Stimulated activated memory B cell treated with anti-CD40 and anti-IgM and Interleukin-4, amounts not matched to agents 10 μg/mL and 1 μg/mL and 100 μg/mL, for 72 hours (primary cell): Measurements from ENCODE around the gene SERPING1.

Source experiments
- ATAC-seq: fragments of 150-1000 bp; cut with Tn5 transposase; 2 replicates; pipeline ENCODE4 v1.10.0; 2021
- H3K27ac Mint-ChIP-seq: one replicate; pipeline ENCODE4 v1.8.0; 2022; ENCODE audit warnings: mild to moderate bottlenecking, mixed read lengths
- H3K27me3 Mint-ChIP-seq: one replicate; pipeline ENCODE4 v1.8.0; 2022; ENCODE audit warnings: mixed read lengths
- H3K36me3 Mint-ChIP-seq: one replicate; pipeline ENCODE4 v1.8.0; 2022; ENCODE audit warnings: mixed read lengths
- H3K4me1 Mint-ChIP-seq: one replicate; pipeline ENCODE4 v1.8.0; 2022; ENCODE audit warnings: mixed read lengths
- H3K4me3 Mint-ChIP-seq: one replicate; pipeline ENCODE4 v1.8.0; 2022; ENCODE audit warnings: mild to moderate bottlenecking, moderate library complexity, mixed read lengths
- H3K9me3 Mint-ChIP-seq: one replicate; pipeline ENCODE4 v1.8.0; 2022; ENCODE audit warnings: mixed read lengths

The SERPING1 gene

GRCh38 chr11:57618438-57618837 lies 21.0 kb downstream of the SERPING1 start:
- no peak for ATAC-seq

GRCh38 chr11:57619331-57619730 lies 21.8 kb downstream of the SERPING1 start:
- Mint-ChIP-seq H3K4me3 (no peak overlapping the region), H3K4me1 (no peaks in the 10 kb centered on the region), H3K27me3 (peaks cover 44% of the 10 kb centered on the region), H3K9me3 (peaks cover 4% of the 10 kb centered on the region), H3K36me3 (no peaks in the 10 kb centered on the region), H3K27ac (no peak overlapping the region)
- ATAC-seq, result no peak

More at GRCh38 chr11:57618438-57618837, 21.0 kb downstream of the SERPING1 start:
- Mint-ChIP-seq H3K27ac (no peak overlapping the region), H3K4me1 (no peaks in the 10 kb centered on the region), H3K36me3 (no peaks in the 10 kb centered on the region), H3K27me3 (peaks cover 47% of the 10 kb centered on the region), H3K9me3 (peaks cover 4% of the 10 kb centered on the region), H3K4me3 (no peak overlapping the region)

GRCh38 chr11:57620467-57620866 lies 23.0 kb downstream of the SERPING1 start:
- no peak for ATAC-seq
- Mint-ChIP-seq H3K36me3 (no peaks in the 10 kb centered on the region), H3K9me3 (peaks cover 4% of the 10 kb centered on the region), H3K27ac (no peak overlapping the region), H3K27me3 (peaks cover 37% of the 10 kb centered on the region), H3K4me3 (no peak overlapping the region), H3K4me1 (no peaks in the 10 kb centered on the region)

GRCh38 chr11:57622263-57622662 lies 24.8 kb downstream of the SERPING1 start:
- Mint-ChIP-seq H3K27ac (no peak overlapping the region), H3K27me3 (peaks cover 29% of the 10 kb centered on the region), H3K9me3 (peaks cover 4% of the 10 kb centered on the region), H3K4me3 (no peak overlapping the region), H3K36me3 (no peaks in the 10 kb centered on the region), H3K4me1 (no peaks in the 10 kb centered on the region)
- no peak for ATAC-seq

GRCh38 chr11:57624864-57625263 lies 27.4 kb downstream of the SERPING1 start:
- no peaks in the 10 kb centered on the region for H3K36me3 Mint-ChIP-seq
- no peaks in the 10 kb centered on the region for H3K4me1 Mint-ChIP-seq
- H3K27me3 Mint-ChIP-seq, result peaks cover 35% of the 10 kb centered on the region
- H3K9me3 Mint-ChIP-seq, result peaks cover 2% of the 10 kb centered on the region
- H3K27ac Mint-ChIP-seq, result no peak overlapping the region
- no peak for ATAC-seq
- no peak overlapping the region for H3K4me3 Mint-ChIP-seq

- H3K9me3 Mint-ChIP-seq, result no peaks in the 10 kb centered on the region
- H3K4me3 Mint-ChIP-seq, result no peak overlapping the region
- H3K4me1 Mint-ChIP-seq, result no peaks in the 10 kb centered on the region
- ATAC-seq, result no peak
- no peaks in the 10 kb centered on the region for H3K36me3 Mint-ChIP-seq
- no peak overlapping the region for H3K27ac Mint-ChIP-seq
- H3K27me3 Mint-ChIP-seq, result peaks cover 38% of the 10 kb centered on the region
Observed at GRCh38 chr11:57626895-57627294, 29.4 kb downstream of the SERPING1 start.

- no peaks in the 10 kb centered on the region for H3K4me1 Mint-ChIP-seq
- peaks cover 46% of the 10 kb centered on the region for H3K27me3 Mint-ChIP-seq
- no peak overlapping the region for H3K27ac Mint-ChIP-seq
Observed at GRCh38 chr11:57630171-57630570, 32.7 kb downstream of the SERPING1 start.

GRCh38 chr11:57632116-57632515 lies 34.6 kb downstream of the SERPING1 start:
- no peaks in the 10 kb centered on the region for H3K9me3 Mint-ChIP-seq
- H3K4me1 Mint-ChIP-seq, result peaks cover under 1% of the 10 kb centered on the region
- no peak overlapping the region for H3K27ac Mint-ChIP-seq
- no peaks in the 10 kb centered on the region for H3K36me3 Mint-ChIP-seq
- peaks cover 55% of the 10 kb centered on the region for H3K27me3 Mint-ChIP-seq
- no peak for ATAC-seq
- no peak overlapping the region for H3K4me3 Mint-ChIP-seq

More at GRCh38 chr11:57630171-57630570, 32.7 kb downstream of the SERPING1 start:
- no peak overlapping the region for H3K4me3 Mint-ChIP-seq
- ATAC-seq, result no peak
- no peaks in the 10 kb centered on the region for H3K9me3 Mint-ChIP-seq
- no peaks in the 10 kb centered on the region for H3K36me3 Mint-ChIP-seq

- Mint-ChIP-seq H3K9me3 (no peaks in the 10 kb centered on the region), H3K36me3 (no peaks in the 10 kb centered on the region), H3K4me1 (peaks cover 14% of the 10 kb centered on the region), H3K27me3 (peaks cover 62% of the 10 kb centered on the region), H3K27ac (no peak overlapping the region), H3K4me3 (no peak overlapping the region)
- no peak for ATAC-seq
Observed at GRCh38 chr11:57633394-57634070, 36.0 kb downstream of the SERPING1 start.

GRCh38 chr11:57634311-57634710 lies 36.8 kb downstream of the SERPING1 start:
- no peak overlapping the region for H3K4me3 Mint-ChIP-seq
- H3K27ac Mint-ChIP-seq, result no peak overlapping the region
- no peak for ATAC-seq
- H3K4me1 Mint-ChIP-seq, result peaks cover 22% of the 10 kb centered on the region
- H3K36me3 Mint-ChIP-seq, result no peaks in the 10 kb centered on the region
- no peaks in the 10 kb centered on the region for H3K9me3 Mint-ChIP-seq
- H3K27me3 Mint-ChIP-seq, result peaks cover 70% of the 10 kb centered on the region

GRCh38 chr11:57635246-57635645 lies 37.8 kb downstream of the SERPING1 start:
- no peak for ATAC-seq
- no peaks in the 10 kb centered on the region for H3K36me3 Mint-ChIP-seq
- H3K27ac Mint-ChIP-seq, result no peak overlapping the region
- H3K4me3 Mint-ChIP-seq, result no peak overlapping the region
- H3K9me3 Mint-ChIP-seq, result no peaks in the 10 kb centered on the region
- H3K27me3 Mint-ChIP-seq, result peaks cover 77% of the 10 kb centered on the region
- peaks cover 24% of the 10 kb centered on the region for H3K4me1 Mint-ChIP-seq

GRCh38 chr11:57637626-57638004 lies 40.1 kb downstream of the SERPING1 start:
- ATAC-seq, result no peak

GRCh38 chr11:57638005-57638781 lies 40.7 kb downstream of the SERPING1 start:
- Mint-ChIP-seq H3K27me3 (peaks cover 64% of the 10 kb centered on the region), H3K4me1 (peaks cover 34% of the 10 kb centered on the region), H3K27ac (peak overlapping the region; percentile 73), H3K36me3 (no peaks in the 10 kb centered on the region), H3K4me3 (peak overlapping the region; percentile 88), H3K9me3 (no peaks in the 10 kb centered on the region)
- peak; percentile 47 for ATAC-seq

More at GRCh38 chr11:57637626-57638004, 40.1 kb downstream of the SERPING1 start:
- Mint-ChIP-seq H3K9me3 (no peaks in the 10 kb centered on the region), H3K4me1 (peaks cover 34% of the 10 kb centered on the region), H3K4me3 (peak overlapping the region; percentile 88), H3K27me3 (peaks cover 58% of the 10 kb centered on the region), H3K27ac (peak overlapping the region; percentile 73), H3K36me3 (no peaks in the 10 kb centered on the region)

- no peaks in the 10 kb centered on the region for H3K36me3 Mint-ChIP-seq
- ATAC-seq, result peak; percentile 28
- peaks cover 34% of the 10 kb centered on the region for H3K4me1 Mint-ChIP-seq
- H3K9me3 Mint-ChIP-seq, result no peaks in the 10 kb centered on the region
- peaks cover 65% of the 10 kb centered on the region for H3K27me3 Mint-ChIP-seq
- H3K27ac Mint-ChIP-seq, result peak overlapping the region; percentile 73
- peak overlapping the region; percentile 88 for H3K4me3 Mint-ChIP-seq
Observed at GRCh38 chr11:57638811-57639320, 41.4 kb downstream of the SERPING1 start.

GRCh38 chr11:57639321-57640067 lies 42.0 kb downstream of the SERPING1 start:
- Mint-ChIP-seq H3K27ac (peak overlapping the region; percentile 73), H3K4me1 (peaks cover 34% of the 10 kb centered on the region), H3K9me3 (no peaks in the 10 kb centered on the region), H3K4me3 (peak overlapping the region; percentile 88), H3K36me3 (no peaks in the 10 kb centered on the region), H3K27me3 (peaks cover 63% of the 10 kb centered on the region)
- no peak for ATAC-seq
